ENCODE data around the gene OPTN.
A peak's percentile ranks its signal among the peaks of the same experiment; 100 is the strongest.

OPTN gene

GRCh38 chr10:13099144-13099665, 758 bp upstream of the OPTN start:
- DNase-seq (ENCODE audit: low spot score): peak; percentile 44
- no peaks in the 10 kb centered on the region for H3K9me3 Mint-ChIP-seq
- H3K4me1 Mint-ChIP-seq (ENCODE audit: low read depth): peaks cover 30% of the 10 kb centered on the region
- H3K4me3 Mint-ChIP-seq: peak overlapping the region; percentile 91
- peaks cover 16% of the 10 kb centered on the region for H3K36me3 Mint-ChIP-seq (ENCODE audit: low read depth)
- H3K27ac Mint-ChIP-seq: peak overlapping the region; percentile 95
- no peaks in the 10 kb centered on the region for H3K27me3 Mint-ChIP-seq (ENCODE audit: low read depth)

DNA sequence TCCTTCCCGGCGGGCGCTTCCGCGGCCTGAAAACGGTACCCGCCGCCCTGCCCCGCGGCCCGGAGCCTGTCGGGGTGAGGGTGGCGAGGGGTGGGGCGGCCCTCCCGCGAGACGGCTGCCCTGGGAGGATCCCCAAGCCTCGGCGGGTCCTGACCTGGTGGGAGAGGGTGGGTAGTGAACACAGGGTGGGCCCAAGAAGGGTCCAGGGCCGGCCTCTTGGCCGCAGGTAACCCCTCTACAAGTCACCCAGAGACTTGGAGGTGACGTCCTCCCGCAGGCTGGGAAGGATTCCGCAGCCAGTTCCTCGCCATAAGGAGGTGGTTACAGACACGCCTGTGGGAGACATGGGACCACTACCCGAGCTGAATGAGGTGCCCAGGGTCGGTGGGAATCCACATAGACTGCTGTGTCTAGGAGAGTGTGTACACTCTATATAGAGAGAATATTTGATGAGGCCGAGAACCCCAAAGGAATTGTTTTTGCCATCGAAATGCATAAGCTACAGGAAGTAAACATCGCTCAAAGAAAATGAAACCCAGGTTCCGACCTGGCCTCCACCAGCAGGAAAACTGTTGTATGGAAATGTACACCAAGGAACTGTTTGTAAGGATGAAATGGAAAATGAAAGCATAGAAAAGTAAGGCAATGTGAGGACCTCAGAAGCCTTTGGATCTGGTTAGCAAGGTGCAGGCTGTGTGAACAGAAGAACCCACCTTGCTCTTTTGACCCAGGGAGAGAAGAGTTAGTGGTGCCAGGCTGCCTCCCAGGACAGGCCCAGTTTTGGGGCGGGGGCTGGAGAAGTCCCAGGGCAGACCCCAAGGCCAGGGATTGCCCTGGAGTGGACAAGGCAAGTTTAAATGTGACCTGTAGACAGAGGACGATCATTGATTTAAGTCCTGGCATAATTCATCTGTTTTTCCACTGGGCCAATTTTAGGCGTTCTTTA, 659 bp downstream of the OPTN start:
- Mint-ChIP-seq H3K27me3 (ENCODE audit: low read depth) (no peaks in the 10 kb centered on the region), H3K9me3 (no peaks in the 10 kb centered on the region), H3K27ac (peak overlapping the region; percentile 90), H3K4me1 (ENCODE audit: low read depth) (peaks cover 38% of the 10 kb centered on the region), H3K4me3 (peak overlapping the region; percentile 91), H3K36me3 (ENCODE audit: low read depth) (peaks cover 28% of the 10 kb centered on the region)
- peak; percentile 18 for DNase-seq (ENCODE audit: low spot score)

- H3K27me3 Mint-ChIP-seq (ENCODE audit: low read depth): no peaks in the 10 kb centered on the region
- H3K4me3 Mint-ChIP-seq: peak overlapping the region; percentile 70
- DNase-seq (ENCODE audit: low spot score): no peak
- peak overlapping the region; percentile 36 for H3K27ac Mint-ChIP-seq
- peaks cover 35% of the 10 kb centered on the region for H3K36me3 Mint-ChIP-seq (ENCODE audit: low read depth)
- no peaks in the 10 kb centered on the region for H3K9me3 Mint-ChIP-seq
- peaks cover 44% of the 10 kb centered on the region for H3K4me1 Mint-ChIP-seq (ENCODE audit: low read depth)
Measured at GRCh38 chr10:13102002-13102794, 2.2 kb downstream of the OPTN start.

- Mint-ChIP-seq H3K4me1 (ENCODE audit: low read depth) (peaks cover 54% of the 10 kb centered on the region), H3K27me3 (ENCODE audit: low read depth) (no peaks in the 10 kb centered on the region), H3K9me3 (no peaks in the 10 kb centered on the region), H3K27ac (no peak overlapping the region), H3K4me3 (no peak overlapping the region), H3K36me3 (ENCODE audit: low read depth) (peaks cover 44% of the 10 kb centered on the region)
- no peak for DNase-seq (ENCODE audit: low spot score)
Measured at GRCh38 chr10:13103554-13103953, 3.6 kb downstream of the OPTN start.

GRCh38 chr10:13104697-13105096, 4.7 kb downstream of the OPTN start:
- Mint-ChIP-seq H3K4me3 (no peak overlapping the region), H3K9me3 (no peaks in the 10 kb centered on the region), H3K36me3 (ENCODE audit: low read depth) (peaks cover 52% of the 10 kb centered on the region), H3K27ac (no peak overlapping the region), H3K4me1 (ENCODE audit: low read depth) (peaks cover 52% of the 10 kb centered on the region), H3K27me3 (ENCODE audit: low read depth) (no peaks in the 10 kb centered on the region)
- no peak for DNase-seq (ENCODE audit: low spot score)

- peaks cover 56% of the 10 kb centered on the region for H3K36me3 Mint-ChIP-seq (ENCODE audit: low read depth)
Measured at GRCh38 chr10:13105184-13105583, 5.2 kb downstream of the OPTN start.

DNA sequence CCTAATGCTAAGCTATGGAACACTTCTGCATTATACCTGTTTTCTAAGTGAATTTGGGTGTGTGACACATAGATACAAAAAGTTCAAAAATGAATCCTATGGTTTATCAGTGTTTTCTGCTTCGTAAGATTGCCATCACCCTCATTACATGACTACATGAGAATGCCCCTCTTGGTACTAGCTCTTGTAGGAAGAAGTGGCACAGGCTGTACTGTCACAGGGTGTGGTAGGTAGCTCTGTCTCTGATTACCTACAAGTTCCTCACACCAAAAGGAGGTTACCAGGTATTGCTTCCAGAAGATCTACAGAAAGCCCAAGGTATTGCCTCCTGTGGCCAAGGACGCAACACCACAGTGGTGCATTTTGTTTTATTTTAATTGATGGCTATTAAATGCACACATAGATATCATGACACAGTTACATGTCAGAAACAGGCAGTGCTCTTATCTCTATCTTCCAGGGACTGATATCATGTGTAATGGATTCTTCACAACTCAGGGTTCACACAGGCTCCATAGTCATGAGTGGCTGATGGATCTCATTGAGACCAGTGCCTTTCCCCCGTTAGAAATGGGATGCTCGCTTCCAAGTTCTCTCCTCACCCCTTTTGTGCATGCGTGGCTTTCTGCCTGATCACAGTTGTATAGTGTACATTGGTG, 6.6 kb downstream of the OPTN start:
- Mint-ChIP-seq H3K27ac (peak overlapping the region; percentile 24), H3K4me3 (no peak overlapping the region), H3K4me1 (ENCODE audit: low read depth) (peaks cover 54% of the 10 kb centered on the region), H3K9me3 (no peaks in the 10 kb centered on the region), H3K36me3 (ENCODE audit: low read depth) (peaks cover 60% of the 10 kb centered on the region), H3K27me3 (ENCODE audit: low read depth) (no peaks in the 10 kb centered on the region)
- no peak for DNase-seq (ENCODE audit: low spot score)

More at GRCh38 chr10:13105184-13105583, 5.2 kb downstream of the OPTN start:
- Mint-ChIP-seq H3K27ac (peak overlapping the region; percentile 33), H3K9me3 (no peaks in the 10 kb centered on the region), H3K4me3 (peak overlapping the region; percentile 27), H3K4me1 (ENCODE audit: low read depth) (peaks cover 54% of the 10 kb centered on the region), H3K27me3 (ENCODE audit: low read depth) (no peaks in the 10 kb centered on the region)
- no peak for DNase-seq (ENCODE audit: low spot score)

GRCh38 chr10:13110908-13111307, 10.9 kb downstream of the OPTN start:
- Mint-ChIP-seq H3K27ac (no peak overlapping the region), H3K4me1 (ENCODE audit: low read depth) (peaks cover 34% of the 10 kb centered on the region), H3K36me3 (ENCODE audit: low read depth) (peaks cover 60% of the 10 kb centered on the region), H3K4me3 (no peak overlapping the region), H3K9me3 (no peaks in the 10 kb centered on the region), H3K27me3 (ENCODE audit: low read depth) (no peaks in the 10 kb centered on the region)
- DNase-seq (ENCODE audit: low spot score): no peak

DNA sequence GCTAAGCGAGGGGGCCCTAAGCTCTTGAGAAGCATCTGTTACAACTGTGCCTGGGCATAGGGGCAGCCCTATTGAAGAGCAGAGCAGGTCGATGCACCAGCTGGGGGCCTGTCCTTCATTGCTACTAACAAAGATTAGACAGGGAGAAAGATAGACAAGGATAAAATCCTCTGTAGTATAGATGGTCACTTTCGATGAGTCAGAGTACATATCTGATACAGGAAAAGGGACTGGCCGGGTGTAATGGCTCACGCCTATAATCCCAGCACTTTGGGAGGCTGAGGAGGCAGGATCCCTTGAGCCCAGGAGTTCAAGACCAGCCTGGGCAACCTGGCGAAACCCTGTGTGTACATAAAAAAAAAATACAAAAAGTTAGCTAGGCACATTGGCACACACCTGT, 13.6 kb downstream of the OPTN start:
- H3K4me3 Mint-ChIP-seq: no peak overlapping the region
- H3K27ac Mint-ChIP-seq: no peak overlapping the region
- peaks cover 67% of the 10 kb centered on the region for H3K36me3 Mint-ChIP-seq (ENCODE audit: low read depth)
- peaks cover 32% of the 10 kb centered on the region for H3K4me1 Mint-ChIP-seq (ENCODE audit: low read depth)
- H3K27me3 Mint-ChIP-seq (ENCODE audit: low read depth): no peaks in the 10 kb centered on the region
- H3K9me3 Mint-ChIP-seq: no peaks in the 10 kb centered on the region
- no peak for DNase-seq (ENCODE audit: low spot score)

DNA sequence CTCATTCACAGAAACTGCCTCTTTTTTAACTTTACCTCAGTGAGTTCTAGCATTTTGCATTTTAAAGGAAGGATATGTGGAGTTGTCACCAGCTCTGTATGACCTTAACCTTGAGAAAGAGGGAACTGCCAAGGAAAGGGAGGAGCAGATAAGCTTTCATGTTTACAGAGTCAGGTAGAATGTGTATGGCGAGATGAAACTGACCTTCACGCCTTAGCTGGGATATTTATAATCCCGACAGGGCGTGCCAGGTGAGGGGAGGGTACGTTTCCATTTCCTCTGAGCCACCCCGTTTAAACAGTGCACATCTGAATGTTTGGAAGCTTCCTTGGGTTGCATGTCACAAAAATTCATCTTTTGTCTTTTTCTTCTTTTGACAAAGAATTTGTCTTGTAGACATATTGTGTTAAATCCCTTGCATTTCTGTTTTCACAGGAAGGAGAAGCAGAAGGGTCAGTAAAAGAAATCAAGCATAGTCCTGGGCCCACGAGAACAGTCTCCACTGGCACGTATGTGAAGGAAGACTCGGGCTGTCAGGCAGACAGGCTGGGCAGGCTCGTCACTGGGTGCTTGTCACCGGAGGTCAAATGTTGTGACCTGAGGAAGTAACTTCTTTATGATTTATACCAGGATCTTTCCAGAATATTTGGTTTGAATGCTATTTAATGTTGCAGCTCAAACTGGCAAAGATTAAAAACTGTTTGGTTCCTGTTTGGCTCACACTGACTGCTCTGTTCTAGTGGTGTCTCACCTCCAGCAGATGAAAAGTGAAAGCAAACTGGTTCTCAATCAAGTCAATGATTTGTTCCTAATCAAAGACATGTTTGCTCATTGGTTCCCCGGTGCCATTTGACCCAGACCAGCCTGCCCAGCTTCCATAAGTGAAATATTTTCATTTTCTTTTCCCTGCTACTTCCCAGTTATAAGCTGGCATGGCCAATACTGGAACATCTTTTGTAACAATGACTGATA, 16.2 kb downstream of the OPTN start:
- H3K27ac Mint-ChIP-seq: peak overlapping the region; percentile 75
- peak overlapping the region; percentile 47 for H3K4me3 Mint-ChIP-seq
- H3K9me3 Mint-ChIP-seq: no peaks in the 10 kb centered on the region
- H3K27me3 Mint-ChIP-seq (ENCODE audit: low read depth): no peaks in the 10 kb centered on the region
- DNase-seq (ENCODE audit: low spot score): no peak
- H3K4me1 Mint-ChIP-seq (ENCODE audit: low read depth): peaks cover 23% of the 10 kb centered on the region
- H3K36me3 Mint-ChIP-seq (ENCODE audit: low read depth): peaks cover 65% of the 10 kb centered on the region

- peaks cover 23% of the 10 kb centered on the region for H3K4me1 Mint-ChIP-seq (ENCODE audit: low read depth)
- no peaks in the 10 kb centered on the region for H3K27me3 Mint-ChIP-seq (ENCODE audit: low read depth)
- peaks cover 74% of the 10 kb centered on the region for H3K36me3 Mint-ChIP-seq (ENCODE audit: low read depth)
- no peak for DNase-seq (ENCODE audit: low spot score)
- H3K4me3 Mint-ChIP-seq: no peak overlapping the region
- no peaks in the 10 kb centered on the region for H3K9me3 Mint-ChIP-seq
- peak overlapping the region; percentile 45 for H3K27ac Mint-ChIP-seq
Measured at GRCh38 chr10:13117841-13118783, 18.1 kb downstream of the OPTN start.

Measured in T-helper 2 cell treated with Interferon-gamma antibody and Interleukin-4, amounts not matched to agents 5 μg/mL and 100 μg/mL, for 36 hours (primary cell).